ENCODE data around the gene POFUT2.

- TF ChIP-seq POLR2A (IDR thresholded peaks at IDR 0.05): no peak
- TF ChIP-seq CTCF (IDR thresholded peaks at IDR 0.05): no peak
Observed at GRCh38 chr21:45295576-45296365, 8.1 kb upstream of the POFUT2 start.
